Measurements from ENCODE around the gene LINGO3. TPM values are rescaled to one million over a fixed set of nuclear protein-coding genes. Genes with fewer than 3 reads are reported as not detected.

Gene LINGO3
- total and polyA plus RNA-seq, 10 of the 15 experiments (the other 5 are each of a cell fraction or from before 2014, with no cell fraction given) = 0.09 to 2.0 (median 0.40) TPM; not detected in 5

GRCh38 chr19:2300533-2300932 lies 7.4 kb downstream of the LINGO3 start:
- 52% methylated on average over 13 of the region's 17 CpGs for WGBS (ENCODE audit: insufficient coverage, insufficient replicate concordance, low lambda C conversion rate, missing lambda C conversion rate)
- no peak overlapping the region for H3K4me2 ChIP-seq (ENCODE audit: control insufficient read depth, insufficient read depth)
- H4K20me1 ChIP-seq (ENCODE audit: control insufficient read depth, insufficient read depth) = no peaks in the 10 kb centered on the region
- ChIA-PET CTCF (no interaction called here), SMC1A (ENCODE audit: uncharacterized antibody, unreplicated experiment) (no interaction called here), POLR2A (no interaction called here), RAD21 (ENCODE audit: unreplicated experiment) (no interaction called here)
- H3K4me3 ChIP-seq = no peak overlapping the region
- H3K36me3 ChIP-seq (ENCODE audit: control insufficient read depth in 2 of 2, insufficient read depth in 2 of 2, low read length in 1 of 2) = no peaks in the 10 kb centered on the region
- TF ChIP-seq RBBP5 (conservative IDR thresholded peaks at IDR 0.05) (no peak), IRF5 (IDR thresholded peaks at IDR 0.05; ENCODE audit: borderline replicate concordance) (no peak), NR2F1 (conservative IDR thresholded peaks at IDR 0.05) (no peak), CEBPB (IDR thresholded peaks at IDR 0.05; ENCODE audit: borderline replicate concordance in 1 of 2, low read depth in 2 of 2, low read length in 2 of 2) (no peak), EZH2 (IDR thresholded peaks at IDR 0.05; ENCODE audit: borderline replicate concordance, control insufficient read depth, low read depth, low read length) (no peak), FOS (IDR thresholded peaks at IDR 0.05; ENCODE audit: borderline replicate concordance, extremely low read depth, insufficient read length) (no peak), CHD4 (IDR thresholded peaks at IDR 0.05) (no peak), POLR2A (IDR thresholded peaks at IDR 0.05; ENCODE audit: low read depth, low read length) (no peak; the same call in 1 of the 2 replicates), ZBTB33 (IDR thresholded peaks at IDR 0.05) (no peak), SMAD1 (IDR thresholded peaks at IDR 0.05; ENCODE audit: low read depth, partially characterized antibody) (no peak), NFIC (IDR thresholded peaks at IDR 0.05; ENCODE audit: low read depth, low read length) (no peak), JUNB (IDR thresholded peaks at IDR 0.05) (no peak), YBX1 (IDR thresholded peaks at IDR 0.05) (no peak), TCF3 (IDR thresholded peaks at IDR 0.05; ENCODE audit: borderline replicate concordance, insufficient read depth, low read depth, low read length) (no peak), BRCA1 (IDR thresholded peaks at IDR 0.05; ENCODE audit: low read depth, low read length) (no peak), ZBTB11 (CRISPR knock-in tag; IDR thresholded peaks at IDR 0.05) (no peak), LARP7 (IDR thresholded peaks at IDR 0.05) (no peak), HSF1 (IDR thresholded peaks at IDR 0.05; ENCODE audit: low read depth, low read length) (no peak), CREB1 (IDR thresholded peaks at IDR 0.05; ENCODE audit: low read depth) (no peak)
- no peaks in the 10 kb centered on the region for H3K79me2 ChIP-seq (ENCODE audit: control insufficient read depth, insufficient read depth, low read length)
- peaks cover 5 to 9% of the 10 kb centered on the region in 2 experiments for H3K27me3 ChIP-seq (replicated peaks in 1 of 2; ENCODE audit: control insufficient read depth in 2 of 2, insufficient read depth in 2 of 2, low read length in 1 of 2)
- no peak overlapping the region for H2AFZ ChIP-seq (ENCODE audit: control insufficient read depth, low read depth, low read length)
- FAIRE-seq (no peak), DNase-seq (ENCODE audit: low read depth, low spot score) (no peak), ATAC-seq (no peak)
- in situ Hi-C loops (cut with MboI) (no loop called here), intact Hi-C loops (cut with micrococcal nuclease; ENCODE audit: unreplicated experiment) (no loop called here)
- H3K9me3 ChIP-seq (replicated peaks; ENCODE audit: control insufficient read depth, insufficient read depth, low read length) = no peaks in the 10 kb centered on the region
- H3K27ac ChIP-seq (ENCODE audit: control insufficient read depth, insufficient read depth) = no peak overlapping the region
- H3K9ac ChIP-seq (ENCODE audit: control insufficient read depth, insufficient read depth, low read length) = no peak overlapping the region
- BruUV-seq (replicated peaks) = no TSS peak
- H3K4me1 ChIP-seq (ENCODE audit: control insufficient read depth, insufficient read depth, low read length) = peaks cover 3% of the 10 kb centered on the region; the same call in 1 of the 2 replicates

Data from GM12878 (cell line).